ENCODE results near the gene FAM98C. TPM values are rescaled to one million over a fixed set of nuclear protein-coding genes. Genes with fewer than 3 reads are reported as not detected.

FAM98C gene
- total and polyA plus RNA-seq, 2 donors (not counting 1 experiment from before 2014, with no cell fraction given), result 44.1 to 73.5 TPM

GRCh38 chr19:38449518-38449917 lies 46.6 kb downstream of the FAM98C start:
- CTCF ChIA-PET, result no interaction called here
- H3K4me1 Mint-ChIP-seq, result no peaks in the 10 kb centered on the region

DNA sequence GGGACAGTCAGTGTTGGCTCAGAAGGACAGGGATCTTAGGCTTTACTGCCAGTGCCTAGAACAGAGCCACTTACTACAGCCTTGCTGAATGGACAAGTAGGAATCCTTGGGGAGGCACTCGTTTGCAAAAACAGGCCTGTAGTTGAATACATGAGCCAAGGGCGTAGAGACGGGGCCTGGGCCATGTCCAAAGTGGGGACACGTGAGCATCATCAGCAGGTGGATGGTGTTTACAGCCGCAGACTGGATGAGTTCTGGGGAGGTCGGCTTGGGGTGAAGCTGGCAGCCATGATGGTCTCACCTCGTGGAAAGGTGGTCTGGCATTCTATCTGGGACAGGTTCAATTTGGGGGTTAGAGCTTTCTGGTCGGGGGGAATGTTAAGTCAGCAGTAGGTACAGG lies 48.1 kb downstream of the FAM98C start:
- Mint-ChIP-seq H3K9me3 (ENCODE audit: insufficient read depth) (no peaks in the 10 kb centered on the region), H3K4me3 (no peak overlapping the region), H3K27me3 (peaks cover 3% of the 10 kb centered on the region), H3K27ac (no peak overlapping the region), H3K4me1 (no peaks in the 10 kb centered on the region)
- ATAC-seq (ENCODE audit: low read depth) (no peak), DNase-seq (no peak)
- Histone ChIP-seq H3K27ac (ENCODE audit: low read length in 2 of 2) (no peak overlapping the region), H4K20me1 (ENCODE audit: control insufficient read depth, insufficient read depth, low read length, poor library complexity, severe bottlenecking) (no peaks in the 10 kb centered on the region), H3K9me3 (ENCODE audit: control extremely low read depth in 1 of 3, control insufficient read depth in 2 of 3, insufficient read depth in 1 of 3, low read length in 2 of 3) (peaks cover 0 to 9% (median 0%) of the 10 kb centered on the region in 3 donors), H3K4me2 (replicated peaks; ENCODE audit: low read depth, low read length, poor library complexity, severe bottlenecking) (no peak overlapping the region), H3K36me3 (replicated peaks in 1 of 2; ENCODE audit: control extremely low read depth in 1 of 2, control insufficient read depth in 1 of 2, extremely low read depth in 1 of 2, insufficient read depth in 2 of 2, low read length in 1 of 2) (no peaks in the 10 kb centered on the region), H3K4me1 (ENCODE audit: control insufficient read depth in 2 of 2, insufficient read depth in 2 of 2, low read length in 2 of 2) (no peaks in the 10 kb centered on the region), H3K27me3 (replicated peaks in 1 of 4; ENCODE audit: control extremely low read depth in 1 of 4, control insufficient read depth in 3 of 4, insufficient read depth in 4 of 4, low read length in 3 of 4) (no peaks in the 10 kb centered on the region), H3K9ac (ENCODE audit: low read length) (no peak overlapping the region), H3K4me3 (ENCODE audit: control extremely low read depth in 1 of 5, extremely low read depth in 1 of 5, insufficient read depth in 1 of 5, low read depth in 2 of 5, low read length in 4 of 5) (no peak overlapping the region), H3K79me2 (ENCODE audit: control insufficient read depth, insufficient read depth, low read length) (no peaks in the 10 kb centered on the region), H2AFZ (ENCODE audit: insufficient read depth, low read depth, low read length, poor library complexity, severe bottlenecking) (no peak overlapping the region)
- ChIA-PET POLR2A (no interaction called here), CTCF (no interaction called here)
- TF ChIP-seq CTCF (IDR thresholded peaks at IDR 0.05) (no peak), EZH2 (IDR thresholded peaks at IDR 0.05; ENCODE audit: borderline replicate concordance, insufficient read depth, low read depth, low read length, poor library complexity, severe bottlenecking) (no peak)
- intact Hi-C loops (cut with micrococcal nuclease), result no loop called here
- WGBS (ENCODE audit: insufficient coverage), result 87% methylated on average over 8 of the region's 8 CpGs

More at GRCh38 chr19:38449518-38449917, 46.6 kb downstream of the FAM98C start:
- Histone ChIP-seq H3K4me2 (replicated peaks; ENCODE audit: low read depth, low read length, poor library complexity, severe bottlenecking) (no peak overlapping the region), H3K79me2 (ENCODE audit: control insufficient read depth, insufficient read depth, low read length) (no peaks in the 10 kb centered on the region), H3K4me3 (ENCODE audit: control extremely low read depth in 1 of 5, extremely low read depth in 1 of 5, insufficient read depth in 1 of 5, low read depth in 2 of 5, low read length in 4 of 5) (no peak overlapping the region), H3K27ac (ENCODE audit: low read length in 2 of 2) (no peak overlapping the region), H3K36me3 (replicated peaks in 1 of 2; ENCODE audit: control extremely low read depth in 1 of 2, control insufficient read depth in 1 of 2, extremely low read depth in 1 of 2, insufficient read depth in 2 of 2, low read length in 1 of 2) (no peaks in the 10 kb centered on the region), H3K27me3 (replicated peaks in 1 of 4; ENCODE audit: control extremely low read depth in 1 of 4, control insufficient read depth in 3 of 4, insufficient read depth in 4 of 4, low read length in 3 of 4) (no peaks in the 10 kb centered on the region), H2AFZ (ENCODE audit: insufficient read depth, low read depth, low read length, poor library complexity, severe bottlenecking) (no peak overlapping the region), H3K4me1 (ENCODE audit: control insufficient read depth in 2 of 2, insufficient read depth in 2 of 2, low read length in 2 of 2) (no peaks in the 10 kb centered on the region), H3K9me3 (ENCODE audit: control extremely low read depth in 1 of 3, control insufficient read depth in 2 of 3, insufficient read depth in 1 of 3, low read length in 2 of 3) (peaks cover 0 to 9% (median 0%) of the 10 kb centered on the region in 3 donors), H4K20me1 (ENCODE audit: control insufficient read depth, insufficient read depth, low read length, poor library complexity, severe bottlenecking) (no peaks in the 10 kb centered on the region), H3K9ac (ENCODE audit: low read length) (no peak overlapping the region)
- Mint-ChIP-seq H3K27ac (no peak overlapping the region), H3K27me3 (peaks cover 9% of the 10 kb centered on the region), H3K9me3 (ENCODE audit: insufficient read depth) (no peaks in the 10 kb centered on the region), H3K4me3 (no peak overlapping the region)
- DNase-seq, result no peak
- TF ChIP-seq CTCF (IDR thresholded peaks at IDR 0.05) (no peak), EZH2 (IDR thresholded peaks at IDR 0.05; ENCODE audit: borderline replicate concordance, insufficient read depth, low read depth, low read length, poor library complexity, severe bottlenecking) (no peak)
- POLR2A ChIA-PET, result no interaction called here
- no peak for ATAC-seq (ENCODE audit: low read depth)
- intact Hi-C loops (cut with micrococcal nuclease), result no loop called here
- WGBS (ENCODE audit: insufficient coverage), result 43% methylated on average over 1 of the region's 5 CpGs

All from B cell (primary cell).